Measurements from ENCODE around the gene MYO1E.

The MYO1E gene

GRCh38 chr15:59116771-59117170 is 255.9 kb downstream of the MYO1E start:
- no peak for DNase-seq

- DNase-seq, result no peak
These were observed 256.5 kb downstream of the MYO1E start for GRCh38 chr15:59116141-59116540.

- DNase-seq, result no peak
These were observed 257.6 kb downstream of the MYO1E start for GRCh38 chr15:59115047-59115446.

- no peak for DNase-seq
These were observed 261.4 kb downstream of the MYO1E start for GRCh38 chr15:59111251-59111650.

GRCh38 chr15:59105854-59106253 is 266.8 kb downstream of the MYO1E start:
- peak; percentile 10 for DNase-seq

- peak; percentile 96 for DNase-seq
These were observed 267.5 kb downstream of the MYO1E start, which contains the start of gene CCNB2 for GRCh38 chr15:59104912-59105732. Gene CCNB2, plus strand, starts transcription at chr15:59105146. Its CDS starts 123 bp downstream, at chr15:59105269.

- no peak for DNase-seq
These were observed 268.1 kb downstream of the MYO1E start for GRCh38 chr15:59104602-59104911.

GRCh38 chr15:59099162-59099685 is 273.4 kb downstream of the MYO1E start:
- DNase-seq, result no peak

GRCh38 chr15:59096429-59096828 is 276.2 kb downstream of the MYO1E start:
- DNase-seq, result no peak

- DNase-seq, result no peak
These were observed 278.6 kb downstream of the MYO1E start for GRCh38 chr15:59094077-59094476.

GRCh38 chr15:59087731-59088130 is 284.9 kb downstream of the MYO1E start:
- DNase-seq, result no peak

All from fibroblast of skin of right biceps (primary cell).